Thoracic aorta (tissue), 2 donors: ENCODE results near the gene B3GNT5. TPM values are rescaled to one million over a fixed set of nuclear protein-coding genes. Genes with fewer than 3 reads are reported as not detected.
A peak's percentile ranks its signal among the peaks of the same experiment; 100 is the strongest.

Experiments used
- ATAC-seq: fragments of 150-250 bp; one replicate; pipeline ENCODE4 v1.8.0; 2017; ENCODE audit warnings: low read depth; ENCODE audit not compliant: insufficient number of reproducible peaks, low FRiP score
- DNase-seq: peaks from one replicate; pipeline ENCODE4 v3.0.0-alpha.2; 2020; ENCODE audit warnings: low spot score
- H3K27ac ChIP-seq, 2 donors: fragments of 200-600 bp; sonication (generic); 1 replicate in 1 of 2; 2 replicates in 1 of 2; pipeline ENCODE4 v1.5.1; 2016; ENCODE audit warnings: mild to moderate bottlenecking in 2 of 2, moderate library complexity in 2 of 2
- H3K27me3 ChIP-seq: fragments of 200-600 bp; sonication (generic); replicated peaks from 2 replicates; pipeline ENCODE4 v1.6.0; 2016; ENCODE audit warnings: mild to moderate bottlenecking; ENCODE audit not compliant: insufficient read depth
- H3K36me3 ChIP-seq: fragments of 200-600 bp; sonication (generic); one replicate; pipeline ENCODE4 v1.5.1; 2016
- H3K4me1 ChIP-seq, 2 donors: fragments of 200-600 bp; sonication (generic); 1 replicate in 1 of 2; 2 replicates in 1 of 2; pipeline versions ENCODE4 v1.5.1 to v1.6.0; 2016; ENCODE audit warnings: low read depth in 2 of 2, mild to moderate bottlenecking in 1 of 2; ENCODE audit not compliant: control insufficient read depth in 1 of 2
- H3K4me3 ChIP-seq: fragments of 200-600 bp; sonication (generic); 2 replicates; pipeline ENCODE4 v1.5.1; 2016; ENCODE audit warnings: mild to moderate bottlenecking
- H3K9me3 ChIP-seq: fragments of 200-600 bp; sonication (generic); 2 replicates; pipeline ENCODE4 v1.5.1; 2016
- total RNA-seq, 2 donors: library from RNA; depleted of rRNA; stranded (reverse); fragments of >200 nt; gene quantifications; one replicate each; pipeline versions ENCODE4 v1.1.0 to v1.2.3, GENCODE V29; 2016
- TF ChIP-seq, protein P1 (sequence below): fragments of 200-600 bp; sonication (generic); IDR thresholded peaks from one replicate; pipeline ENCODE4 v1.5.1; 2019; ENCODE audit warnings: antibody characterized with exemption

B3GNT5 gene
- total RNA-seq, 2 donors from 2014 or later, result 3.1 to 7.5 TPM

DNA sequence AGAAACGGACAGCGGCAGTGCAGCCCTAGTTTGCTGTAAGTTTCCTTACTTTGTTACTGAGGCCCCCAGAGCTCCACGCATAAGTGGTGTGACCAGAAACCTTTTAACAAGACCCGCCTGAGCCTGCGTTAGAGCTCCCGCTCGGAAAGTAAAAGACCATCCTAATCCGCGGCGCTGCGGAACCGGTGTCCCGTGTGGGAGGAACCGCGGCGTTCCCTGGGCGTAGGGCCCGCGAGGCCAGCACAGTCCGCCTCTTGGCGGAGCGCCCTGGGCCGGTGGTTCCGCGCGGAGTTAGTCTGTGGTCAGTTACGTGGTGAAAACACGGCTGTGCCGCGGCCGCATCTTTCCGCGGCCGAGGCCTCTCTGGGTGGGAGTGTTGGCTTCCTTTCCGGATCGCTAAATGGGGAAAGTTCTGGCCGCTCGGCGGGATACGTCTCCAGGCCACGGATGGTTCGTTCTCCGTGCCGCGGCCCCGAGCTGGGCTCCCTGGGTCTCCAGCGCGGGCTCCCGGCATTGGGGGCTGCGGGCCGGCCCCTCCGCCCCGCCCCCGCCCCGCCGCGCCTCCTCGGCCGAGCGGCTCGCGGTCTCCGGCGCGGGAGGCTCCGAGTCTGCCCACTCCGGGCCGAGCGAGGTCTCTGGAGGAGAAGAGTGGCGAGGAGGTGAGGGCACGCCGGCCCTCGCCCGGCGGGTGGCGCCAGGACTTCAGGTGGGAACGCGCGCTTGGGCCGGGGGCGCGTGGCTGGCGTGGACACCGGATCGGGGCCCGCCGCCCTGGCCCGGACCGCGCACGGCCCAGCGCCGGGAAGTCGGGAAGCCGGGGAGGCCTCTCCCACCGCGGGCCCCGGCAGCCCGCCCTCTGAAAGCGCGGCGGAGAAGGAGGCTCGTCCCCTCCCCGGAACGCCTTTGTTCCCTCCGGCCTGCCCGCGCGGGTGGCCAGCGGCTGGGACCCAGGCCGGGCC is 754 bp downstream of the B3GNT5 start:
- no peaks in the 10 kb centered on the region for H3K27me3 ChIP-seq
- peak overlapping the region; percentile 72 for H3K4me3 ChIP-seq
- no peaks in the 10 kb centered on the region for H3K9me3 ChIP-seq
- ATAC-seq (peak; percentile 27), DNase-seq (no peak)
- H3K27ac ChIP-seq, result peak overlapping the region; percentile 22 to 57
- H3K4me1 ChIP-seq, result peaks cover 3% of the 10 kb centered on the region in 2 donors
- TF ChIP-seq, protein P1, sequence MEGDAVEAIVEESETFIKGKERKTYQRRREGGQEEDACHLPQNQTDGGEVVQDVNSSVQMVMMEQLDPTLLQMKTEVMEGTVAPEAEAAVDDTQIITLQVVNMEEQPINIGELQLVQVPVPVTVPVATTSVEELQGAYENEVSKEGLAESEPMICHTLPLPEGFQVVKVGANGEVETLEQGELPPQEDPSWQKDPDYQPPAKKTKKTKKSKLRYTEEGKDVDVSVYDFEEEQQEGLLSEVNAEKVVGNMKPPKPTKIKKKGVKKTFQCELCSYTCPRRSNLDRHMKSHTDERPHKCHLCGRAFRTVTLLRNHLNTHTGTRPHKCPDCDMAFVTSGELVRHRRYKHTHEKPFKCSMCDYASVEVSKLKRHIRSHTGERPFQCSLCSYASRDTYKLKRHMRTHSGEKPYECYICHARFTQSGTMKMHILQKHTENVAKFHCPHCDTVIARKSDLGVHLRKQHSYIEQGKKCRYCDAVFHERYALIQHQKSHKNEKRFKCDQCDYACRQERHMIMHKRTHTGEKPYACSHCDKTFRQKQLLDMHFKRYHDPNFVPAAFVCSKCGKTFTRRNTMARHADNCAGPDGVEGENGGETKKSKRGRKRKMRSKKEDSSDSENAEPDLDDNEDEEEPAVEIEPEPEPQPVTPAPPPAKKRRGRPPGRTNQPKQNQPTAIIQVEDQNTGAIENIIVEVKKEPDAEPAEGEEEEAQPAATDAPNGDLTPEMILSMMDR, result no peak
- H3K36me3 ChIP-seq, result no peaks in the 10 kb centered on the region

DNA sequence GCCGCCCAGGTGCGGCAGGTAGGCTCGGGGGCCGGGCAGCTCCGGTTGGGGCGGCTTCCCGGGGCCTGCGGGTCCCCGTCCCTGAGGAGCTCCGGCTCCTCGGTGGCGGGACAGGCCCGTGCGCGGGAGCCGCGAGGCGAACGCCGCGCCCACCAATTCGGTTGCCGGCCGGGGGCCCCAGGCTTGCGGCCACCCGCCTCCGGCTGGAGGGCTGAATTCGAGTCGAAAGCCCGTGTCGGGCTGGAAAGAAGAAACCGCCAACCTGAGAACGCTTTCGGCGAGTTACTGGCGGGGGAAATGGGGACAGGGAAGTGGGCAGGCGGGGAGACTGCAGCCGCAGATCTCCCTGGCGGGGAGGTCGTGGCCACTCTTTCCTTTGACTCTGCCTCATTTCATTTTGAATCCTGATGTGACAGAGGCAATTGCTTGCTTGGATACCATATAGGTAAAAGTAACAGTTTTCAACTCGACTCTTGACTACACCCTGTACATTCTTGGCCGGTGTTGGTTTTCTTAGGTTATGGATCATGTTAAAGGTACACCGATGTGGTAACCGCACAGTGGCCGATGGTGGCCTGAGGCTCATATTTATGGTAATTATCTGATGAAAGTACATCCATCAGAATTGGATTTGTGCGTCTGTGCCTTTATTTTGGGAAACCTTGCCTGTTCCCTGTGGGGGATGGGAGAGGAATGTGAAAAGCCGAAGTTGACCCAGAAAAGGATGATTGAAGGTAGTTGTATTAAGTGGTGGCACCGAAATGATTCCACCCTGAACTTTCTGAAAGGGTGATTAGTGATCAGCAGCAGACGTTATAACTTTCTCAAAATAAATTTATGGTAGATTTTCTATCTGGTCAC is 1.7 kb downstream of the B3GNT5 start:
- no peaks in the 10 kb centered on the region for H3K36me3 ChIP-seq
- ATAC-seq (no peak), DNase-seq (no peak)
- no peaks in the 10 kb centered on the region for H3K9me3 ChIP-seq
- peaks cover 3% of the 10 kb centered on the region in 2 donors for H3K4me1 ChIP-seq
- TF ChIP-seq, protein P1, result no peak
- peak overlapping the region; percentile 72 for H3K4me3 ChIP-seq
- peak overlapping the region; percentile 10 to 57 for H3K27ac ChIP-seq
- H3K27me3 ChIP-seq, result no peaks in the 10 kb centered on the region

DNA sequence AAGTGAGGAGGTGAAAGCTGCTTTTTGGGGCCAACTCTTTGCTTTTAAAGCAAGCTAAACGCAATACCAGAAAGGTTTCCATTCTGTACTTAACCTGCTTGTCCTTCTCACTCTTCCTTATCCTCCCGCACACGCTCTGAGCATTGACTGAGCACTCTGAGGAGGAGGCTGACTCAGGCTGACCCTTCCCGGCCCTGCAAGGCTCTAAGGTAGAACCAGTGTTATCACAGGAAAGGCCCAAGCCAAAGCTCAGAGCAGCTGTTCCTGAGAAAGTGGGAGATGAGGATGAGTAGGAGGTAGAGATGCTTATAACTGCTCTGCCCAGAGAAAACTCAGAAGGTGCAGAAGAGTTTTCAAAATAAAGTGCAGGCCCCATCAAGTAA is 2.3 kb downstream of the B3GNT5 start:
- peak overlapping the region; percentile 72 for H3K4me3 ChIP-seq
- no peaks in the 10 kb centered on the region for H3K36me3 ChIP-seq
- H3K9me3 ChIP-seq, result no peaks in the 10 kb centered on the region
- H3K4me1 ChIP-seq, result peaks cover 3% of the 10 kb centered on the region in 2 donors
- H3K27me3 ChIP-seq, result no peaks in the 10 kb centered on the region
- DNase-seq (no peak), ATAC-seq (no peak)
- TF ChIP-seq, protein P1, result no peak
- no peak overlapping the region for H3K27ac ChIP-seq

DNA sequence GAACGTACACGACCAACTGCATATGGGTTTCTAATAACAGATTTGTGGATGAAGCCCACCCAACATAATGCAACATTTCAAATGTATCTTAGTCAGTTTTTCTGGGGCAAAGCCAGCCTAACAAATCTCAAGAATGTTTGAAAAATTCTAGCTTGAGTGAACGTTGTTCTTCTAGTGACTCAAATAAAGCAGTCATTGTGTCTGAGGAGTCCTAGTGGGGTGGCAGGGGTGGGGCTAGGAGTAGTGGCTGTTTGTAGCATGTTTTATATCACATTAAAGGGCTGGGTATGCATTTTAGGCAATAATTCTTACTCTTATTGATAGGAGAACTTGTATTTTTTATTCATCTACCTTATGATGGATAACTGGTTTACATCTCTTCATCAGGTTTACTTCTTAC is 6.0 kb downstream of the B3GNT5 start:
- Histone ChIP-seq H3K27me3 (no peaks in the 10 kb centered on the region), H3K4me1 (no peaks in the 10 kb centered on the region), H3K36me3 (no peaks in the 10 kb centered on the region), H3K27ac (no peak overlapping the region), H3K9me3 (no peaks in the 10 kb centered on the region), H3K4me3 (no peak overlapping the region)
- DNase-seq (no peak), ATAC-seq (no peak)
- TF ChIP-seq, protein P1, result no peak

DNA sequence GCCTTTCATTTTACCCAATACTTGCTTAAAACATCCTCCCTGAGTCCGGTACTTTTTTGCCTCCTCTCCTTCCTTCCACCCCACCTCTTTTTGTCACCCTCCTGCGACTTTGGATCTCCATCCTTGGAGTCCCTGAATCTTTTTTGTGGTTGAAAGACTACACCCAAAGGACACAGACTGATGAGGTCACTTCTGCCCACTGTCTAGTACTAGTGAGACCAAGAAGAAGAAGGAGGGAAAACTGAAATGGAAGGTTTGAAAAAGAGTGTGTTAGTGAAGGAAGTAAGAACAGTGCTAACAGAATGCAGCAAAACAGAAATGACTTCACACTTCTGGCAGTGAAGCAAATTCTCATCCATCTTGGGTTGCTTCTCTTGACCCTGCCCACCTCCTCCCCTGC is 6.6 kb downstream of the B3GNT5 start:
- TF ChIP-seq, protein P1, result no peak
- no peak overlapping the region for H3K27ac ChIP-seq
- no peaks in the 10 kb centered on the region for H3K36me3 ChIP-seq
- no peaks in the 10 kb centered on the region for H3K9me3 ChIP-seq
- DNase-seq, result no peak
- ATAC-seq, result no peak
- H3K27me3 ChIP-seq, result no peaks in the 10 kb centered on the region
- no peaks in the 10 kb centered on the region for H3K4me1 ChIP-seq
- no peak overlapping the region for H3K4me3 ChIP-seq
